Measurements from ENCODE around the gene TEX19. TPM values are rescaled to one million over a fixed set of nuclear protein-coding genes. Genes with fewer than 3 reads are reported as not detected.
A peak's percentile ranks its signal among the peaks of the same experiment; 100 is the strongest.

Gene TEX19
- total and polyA plus RNA-seq, 11 donors = not detected

- 39 to 43% (median 42%) methylated on average over 22 to 32 of the region's 32 CpGs for WGBS, 4 donors
- Histone ChIP-seq H3K9me3 (no peaks in the 10 kb centered on the region), H3K27me3 (peaks cover 8 to 58% (median 32%) of the 10 kb centered on the region in 9 donors), H3K27ac (no peak overlapping the region), H3K4me3 (peak overlapping the region in 2 of 12 donors; percentile 25 to 49), H3K4me1 (peaks cover 0 to 20% (median 0%) of the 10 kb centered on the region in 12 donors), H3K36me3 (no peaks in the 10 kb centered on the region)
- TF ChIP-seq CTCF (IDR thresholded peaks at IDR 0.05) (no peak), POLR2A (IDR thresholded peaks at IDR 0.05) (no peak)
- peak in 1 of 4 donors; percentile 5 for ATAC-seq
- intact Hi-C loops (cut with DNase I) = no loop called here
- DNase-seq = no peak
Observed at GRCh38 chr17:82314727-82315605, 44.1 kb upstream of the TEX19 start.

GRCh38 chr17:82315703-82316358 is 43.2 kb upstream of the TEX19 start:
- DNase-seq (peak in 1 of 5 donors; percentile 28), ATAC-seq (peak in 1 of 4 donors; percentile 29)
- Histone ChIP-seq H3K27me3 (peaks cover 8 to 53% (median 28%) of the 10 kb centered on the region in 9 donors), H3K4me1 (peaks cover 0 to 21% (median 0%) of the 10 kb centered on the region in 12 donors), H3K27ac (no peak overlapping the region), H3K36me3 (no peaks in the 10 kb centered on the region), H3K9me3 (no peaks in the 10 kb centered on the region), H3K4me3 (peak overlapping the region in 3 of 12 donors; percentile 19 to 49 (median 25))
- WGBS, 4 donors = 23 to 38% (median 32%) methylated on average over 20 to 36 of the region's 36 CpGs
- TF ChIP-seq POLR2A (IDR thresholded peaks at IDR 0.05) = no peak
- no peak for TF ChIP-seq CTCF (IDR thresholded peaks at IDR 0.05)
- intact Hi-C loops (cut with DNase I) = no loop called here

- TF ChIP-seq POLR2A (IDR thresholded peaks at IDR 0.05) (no peak), CTCF (IDR thresholded peaks at IDR 0.05) (no peak)
- Histone ChIP-seq H3K36me3 (no peaks in the 10 kb centered on the region), H3K27ac (peak overlapping the region in 1 of 12 donors; percentile 28), H3K9me3 (no peaks in the 10 kb centered on the region), H3K4me3 (peak overlapping the region in 2 of 12 donors; percentile 5 to 49), H3K27me3 (peaks cover 8 to 53% (median 25%) of the 10 kb centered on the region in 9 donors), H3K4me1 (peaks cover 0 to 29% (median 4%) of the 10 kb centered on the region in 12 donors)
- DNase-seq (peak in 2 of 5 donors; percentile 27 to 56), ATAC-seq (no peak)
- intact Hi-C loops (cut with DNase I) = no loop called here
- WGBS, 4 donors = 74 to 84% (median 76%) methylated on average over 18 to 29 of the region's 29 CpGs
Observed at GRCh38 chr17:82316651-82317393, 42.2 kb upstream of the TEX19 start.
